ENCODE measurements around the gene PLA2G4F. TPM values are rescaled to one million over a fixed set of nuclear protein-coding genes. Genes with fewer than 3 reads are reported as not detected.

PLA2G4F gene
- total RNA-seq, 1 experiment from 2014 or later = 1.9 TPM

DNA sequence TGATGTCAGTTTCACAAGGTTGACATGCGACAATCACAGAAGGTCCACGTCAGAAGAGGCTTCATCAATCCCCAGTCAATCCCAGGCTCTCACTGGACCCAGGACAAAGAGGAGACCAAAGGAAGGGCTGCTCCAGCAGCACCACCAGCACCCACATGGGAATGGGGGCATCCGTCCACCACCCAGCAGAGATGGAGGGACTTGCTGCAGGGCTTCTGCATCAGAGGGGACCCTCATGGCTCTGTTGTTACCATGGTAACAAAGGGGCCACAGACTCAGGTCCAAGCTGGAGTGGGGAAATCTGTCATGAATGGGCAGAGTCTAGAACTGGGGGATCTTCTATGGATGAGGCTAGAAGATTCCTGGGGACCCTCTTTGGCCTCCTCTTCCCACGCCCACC is 13.1 kb downstream of the PLA2G4F start:
- no TSS peak for BruUV-seq (replicated peaks)
- ChIA-PET POLR2A (ENCODE audit: unreplicated experiment) (no interaction called here), CTCF (no interaction called here)
- Histone ChIP-seq H4K20me1 (ENCODE audit: insufficient read depth) (no peaks in the 10 kb centered on the region), H2AFZ (no peak overlapping the region), H3K4me3 (no peak overlapping the region), H3K4me1 (replicated peaks; ENCODE audit: insufficient read depth) (no peaks in the 10 kb centered on the region), H3K27me3 (ENCODE audit: insufficient read depth, low read depth) (no peaks in the 10 kb centered on the region), H3K9me2 (ENCODE audit: insufficient read depth) (no peaks in the 10 kb centered on the region), H3K79me2 (ENCODE audit: low read depth) (no peaks in the 10 kb centered on the region), H3K4me2 (no peak overlapping the region), H3K36me3 (ENCODE audit: low read depth) (no peaks in the 10 kb centered on the region), H3K9me3 (ENCODE audit: insufficient read depth, low read depth) (no peaks in the 10 kb centered on the region; the same call in 1 of the 2 replicates), H3K27ac (no peak overlapping the region), H3F3A (ENCODE audit: insufficient read depth, low read depth) (no peaks in the 10 kb centered on the region)
- intact Hi-C loops (cut with micrococcal nuclease; ENCODE audit: unreplicated experiment) = no loop called here
- no peak for DNase-seq
- TF ChIP-seq, protein P1, sequence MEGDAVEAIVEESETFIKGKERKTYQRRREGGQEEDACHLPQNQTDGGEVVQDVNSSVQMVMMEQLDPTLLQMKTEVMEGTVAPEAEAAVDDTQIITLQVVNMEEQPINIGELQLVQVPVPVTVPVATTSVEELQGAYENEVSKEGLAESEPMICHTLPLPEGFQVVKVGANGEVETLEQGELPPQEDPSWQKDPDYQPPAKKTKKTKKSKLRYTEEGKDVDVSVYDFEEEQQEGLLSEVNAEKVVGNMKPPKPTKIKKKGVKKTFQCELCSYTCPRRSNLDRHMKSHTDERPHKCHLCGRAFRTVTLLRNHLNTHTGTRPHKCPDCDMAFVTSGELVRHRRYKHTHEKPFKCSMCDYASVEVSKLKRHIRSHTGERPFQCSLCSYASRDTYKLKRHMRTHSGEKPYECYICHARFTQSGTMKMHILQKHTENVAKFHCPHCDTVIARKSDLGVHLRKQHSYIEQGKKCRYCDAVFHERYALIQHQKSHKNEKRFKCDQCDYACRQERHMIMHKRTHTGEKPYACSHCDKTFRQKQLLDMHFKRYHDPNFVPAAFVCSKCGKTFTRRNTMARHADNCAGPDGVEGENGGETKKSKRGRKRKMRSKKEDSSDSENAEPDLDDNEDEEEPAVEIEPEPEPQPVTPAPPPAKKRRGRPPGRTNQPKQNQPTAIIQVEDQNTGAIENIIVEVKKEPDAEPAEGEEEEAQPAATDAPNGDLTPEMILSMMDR (conservative IDR thresholded peaks at IDR 0.05) = no peak
- TF ChIP-seq EZH2 (IDR thresholded peaks at IDR 0.05; ENCODE audit: low read depth) = no peak

DNA sequence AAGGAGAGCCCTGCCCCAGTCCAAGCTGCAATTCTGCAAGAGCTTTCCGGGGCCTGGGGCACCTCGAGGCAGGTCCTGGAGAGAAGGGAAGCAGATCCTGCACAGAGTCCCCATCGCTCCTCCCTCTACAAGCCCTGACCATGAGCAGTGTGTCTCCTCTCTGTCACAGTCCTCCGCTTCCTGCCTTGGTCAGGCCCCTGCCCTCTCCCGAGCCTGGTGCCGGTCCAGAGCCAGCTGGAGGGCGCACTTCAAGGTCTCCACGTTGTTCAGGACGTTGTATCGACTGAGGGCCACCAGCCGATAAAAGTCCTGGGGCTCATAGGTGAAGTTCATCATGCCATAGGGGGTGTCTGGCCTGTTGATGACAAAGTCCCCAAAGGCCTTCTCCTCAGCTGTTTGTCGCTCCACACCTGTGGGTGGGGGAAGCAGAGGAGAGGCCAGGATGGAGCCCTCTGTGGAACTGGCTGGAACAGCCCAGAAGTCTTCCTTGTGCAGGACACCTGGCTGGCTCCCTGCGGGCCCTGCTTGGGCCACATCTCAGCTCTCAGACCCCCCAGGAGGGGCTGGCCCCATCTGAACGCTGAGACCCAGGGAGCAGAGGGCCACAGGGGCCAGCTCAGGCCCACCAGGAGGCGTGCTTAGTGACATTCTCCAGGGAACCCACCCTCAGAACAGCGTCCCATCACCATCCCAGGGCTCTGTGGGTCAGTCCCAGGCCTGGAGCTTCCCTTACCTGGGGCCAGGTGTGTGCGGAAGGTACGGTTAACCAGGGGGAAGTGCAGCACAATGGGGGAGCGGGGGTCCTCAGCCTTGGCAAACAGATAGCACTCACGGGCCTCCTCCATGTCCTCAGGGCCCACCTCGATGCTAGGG is 14.4 kb downstream of the PLA2G4F start:
- Histone ChIP-seq H3K27ac (no peak overlapping the region), H3K4me1 (replicated peaks; ENCODE audit: insufficient read depth) (no peaks in the 10 kb centered on the region), H3K36me3 (ENCODE audit: low read depth) (no peaks in the 10 kb centered on the region), H4K20me1 (ENCODE audit: insufficient read depth) (no peaks in the 10 kb centered on the region), H3F3A (ENCODE audit: insufficient read depth, low read depth) (no peaks in the 10 kb centered on the region), H3K4me3 (no peak overlapping the region), H2AFZ (no peak overlapping the region), H3K9me2 (ENCODE audit: insufficient read depth) (no peaks in the 10 kb centered on the region), H3K9me3 (ENCODE audit: insufficient read depth, low read depth) (no peaks in the 10 kb centered on the region; the same call in 1 of the 2 replicates), H3K79me2 (ENCODE audit: low read depth) (no peaks in the 10 kb centered on the region), H3K4me2 (no peak overlapping the region), H3K27me3 (ENCODE audit: insufficient read depth, low read depth) (no peaks in the 10 kb centered on the region)
- no peak for DNase-seq
- CTCF ChIA-PET = interaction anchor here (0.6 kb wide), 1 partner anchor 152 kb away, joined by 3 read pairs; no protein-coding TSS in a partner anchor
- TF ChIP-seq, protein P1 (conservative IDR thresholded peaks at IDR 0.05) = no peak
- TF ChIP-seq EZH2 (IDR thresholded peaks at IDR 0.05; ENCODE audit: low read depth) = no peak
- BruUV-seq (replicated peaks) = no TSS peak
- POLR2A ChIA-PET (ENCODE audit: unreplicated experiment) = no interaction called here
- intact Hi-C loops (cut with micrococcal nuclease; ENCODE audit: unreplicated experiment) = no loop called here

DNA sequence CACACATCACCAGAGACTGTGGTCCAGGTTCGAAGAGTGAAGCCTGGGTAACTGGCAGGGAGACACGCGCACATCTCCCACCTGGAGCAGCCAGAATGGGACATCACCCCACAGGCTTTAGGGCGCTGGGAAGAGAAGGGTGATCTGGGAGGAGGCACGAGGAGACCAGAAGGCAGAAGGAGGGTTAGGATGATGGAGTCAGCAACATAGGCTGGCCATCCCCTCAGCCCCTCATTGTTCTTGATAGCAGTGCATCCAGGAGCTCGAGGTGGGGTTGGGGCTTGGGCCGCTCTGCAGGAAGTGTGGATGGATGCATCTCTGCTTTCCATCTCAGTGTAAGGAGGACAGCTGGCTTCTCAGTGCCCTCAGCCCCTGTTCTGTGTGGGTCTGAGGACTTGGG is 15.2 kb downstream of the PLA2G4F start:
- CTCF ChIA-PET = no interaction called here
- intact Hi-C loops (cut with micrococcal nuclease; ENCODE audit: unreplicated experiment) = no loop called here
- H3K4me2 ChIP-seq = no peak overlapping the region

More for the DNA sequence above, 15.2 kb downstream of the PLA2G4F start:
- POLR2A ChIA-PET (ENCODE audit: unreplicated experiment) = no interaction called here
- no peak overlapping the region for H2AFZ ChIP-seq
- H3K27ac ChIP-seq = no peak overlapping the region
- BruUV-seq (replicated peaks) = no TSS peak
- no peaks in the 10 kb centered on the region for H3F3A ChIP-seq (ENCODE audit: insufficient read depth, low read depth)
- no peaks in the 10 kb centered on the region; the same call in 1 of the 2 replicates for H3K9me3 ChIP-seq (ENCODE audit: insufficient read depth, low read depth)
- no peak for DNase-seq
- TF ChIP-seq, protein P1 (conservative IDR thresholded peaks at IDR 0.05) = no peak
- TF ChIP-seq EZH2 (IDR thresholded peaks at IDR 0.05; ENCODE audit: low read depth) = no peak
- H3K4me3 ChIP-seq = no peak overlapping the region
- H3K4me1 ChIP-seq (replicated peaks; ENCODE audit: insufficient read depth) = no peaks in the 10 kb centered on the region
- H3K27me3 ChIP-seq (ENCODE audit: insufficient read depth, low read depth) = no peaks in the 10 kb centered on the region
- no peaks in the 10 kb centered on the region for H4K20me1 ChIP-seq (ENCODE audit: insufficient read depth)
- no peaks in the 10 kb centered on the region for H3K36me3 ChIP-seq (ENCODE audit: low read depth)
- H3K9me2 ChIP-seq (ENCODE audit: insufficient read depth) = no peaks in the 10 kb centered on the region
- no peaks in the 10 kb centered on the region for H3K79me2 ChIP-seq (ENCODE audit: low read depth)

Measured in PC-9 (cell line).